Activated naive CD8-positive, alpha-beta T cell treated with anti-CD3 and anti-CD28 coated beads, Interleukin-2, amount 50 U/mL, for 24 hours (primary cell): Measurements from ENCODE around the gene RASA2.
A peak's percentile ranks its signal among the peaks of the same experiment; 100 is the strongest.
"Not testable (repeated sequence)": the region's sequence is repeated elsewhere in the genome, so short reads cannot be mapped to it uniquely, and the experiment has no call there.

ENCODE experiments used
- ATAC-seq: fragments of 150-1000 bp; cut with Tn5 transposase; one replicate; pipeline ENCODE4 v1.10.0; 2021
- DNase-seq: peaks from one replicate; pipeline ENCODE4 v3.0.0; 2021
- H3K27ac Mint-ChIP-seq: one replicate; pipeline ENCODE4 v1.8.0; 2021; ENCODE audit warnings: mild to moderate bottlenecking, mixed read lengths
- H3K27me3 Mint-ChIP-seq: one replicate; pipeline ENCODE4 v1.8.0; 2021; ENCODE audit warnings: mixed read lengths
- H3K36me3 Mint-ChIP-seq: one replicate; pipeline ENCODE4 v1.8.0; 2021; ENCODE audit warnings: low read depth, mixed read lengths
- H3K4me1 Mint-ChIP-seq: one replicate; pipeline ENCODE4 v1.8.0; 2021; ENCODE audit warnings: mixed read lengths
- H3K4me3 Mint-ChIP-seq: one replicate; pipeline ENCODE4 v1.8.0; 2021; ENCODE audit warnings: mild to moderate bottlenecking, moderate library complexity, mixed read lengths
- H3K9me3 Mint-ChIP-seq: one replicate; pipeline ENCODE4 v1.8.0; 2021; ENCODE audit warnings: mixed read lengths

RASA2 gene

DNA sequence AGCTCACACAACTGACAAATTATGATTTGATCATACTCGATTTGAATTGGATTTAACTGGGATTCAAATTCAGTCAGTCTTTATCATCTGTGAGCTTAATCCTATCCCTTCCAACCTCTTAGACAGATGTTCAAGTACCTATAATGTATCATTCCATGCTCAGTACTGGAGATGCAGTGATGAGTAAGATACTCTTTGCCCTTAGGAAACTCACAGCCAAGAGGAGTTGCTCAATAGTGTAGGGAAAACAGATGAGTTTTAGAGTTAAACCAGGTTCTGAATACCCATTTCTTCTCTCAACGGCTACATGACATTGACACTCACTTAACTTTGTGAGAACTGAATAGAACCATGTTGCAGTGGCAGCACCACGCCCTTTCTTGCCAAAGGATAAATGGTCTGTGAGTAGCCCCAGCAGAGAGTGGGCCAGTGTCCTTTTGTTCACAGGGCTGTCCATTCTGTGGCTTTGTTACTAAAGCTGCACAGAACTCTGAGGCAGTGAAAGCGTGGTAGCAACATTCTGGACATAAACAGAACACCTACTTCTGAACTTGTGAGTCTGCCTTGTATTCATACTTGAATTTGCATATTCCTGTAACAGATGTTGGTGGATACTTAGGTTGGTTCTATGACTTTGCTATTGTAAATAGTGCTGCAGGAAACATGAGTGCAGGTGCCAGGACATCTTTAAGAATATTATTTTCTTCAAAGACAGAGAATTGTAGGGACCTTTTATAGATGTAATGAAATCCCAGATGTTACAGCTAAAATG lies 91.6 kb downstream of the RASA2 start:
- H3K27ac Mint-ChIP-seq: no peak overlapping the region
- no peaks in the 10 kb centered on the region for H3K9me3 Mint-ChIP-seq
- DNase-seq: no peak
- no peaks in the 10 kb centered on the region for H3K27me3 Mint-ChIP-seq
- no peak overlapping the region for H3K4me3 Mint-ChIP-seq
- ATAC-seq: no peak
- peaks cover 40% of the 10 kb centered on the region for H3K36me3 Mint-ChIP-seq
- peaks cover 12% of the 10 kb centered on the region for H3K4me1 Mint-ChIP-seq

DNA sequence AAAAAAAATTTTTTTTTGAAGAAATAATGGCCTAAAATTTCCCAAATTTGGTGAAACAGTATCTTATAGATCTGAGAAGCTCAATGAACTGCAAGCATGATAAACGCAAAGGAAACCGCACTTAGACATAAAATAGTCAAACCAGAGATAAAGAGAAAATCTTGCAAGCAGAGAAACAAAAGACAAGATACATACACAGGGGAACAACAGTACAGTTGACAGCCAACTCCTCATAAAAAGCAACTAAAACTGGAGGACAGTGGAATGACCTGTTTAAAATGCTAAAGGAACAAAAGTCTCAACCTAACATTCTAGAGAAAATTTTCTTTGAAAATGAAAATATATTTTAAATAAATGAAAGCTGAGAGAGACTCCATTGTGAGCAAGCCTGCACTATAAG lies 107.5 kb downstream of the RASA2 start:
- Mint-ChIP-seq H3K27ac (no peak overlapping the region), H3K4me1 (peaks cover 4% of the 10 kb centered on the region), H3K4me3 (no peak overlapping the region), H3K27me3 (no peaks in the 10 kb centered on the region), H3K36me3 (peaks cover 78% of the 10 kb centered on the region), H3K9me3 (no peaks in the 10 kb centered on the region)
- ATAC-seq (no peak), DNase-seq (no peak)

DNA sequence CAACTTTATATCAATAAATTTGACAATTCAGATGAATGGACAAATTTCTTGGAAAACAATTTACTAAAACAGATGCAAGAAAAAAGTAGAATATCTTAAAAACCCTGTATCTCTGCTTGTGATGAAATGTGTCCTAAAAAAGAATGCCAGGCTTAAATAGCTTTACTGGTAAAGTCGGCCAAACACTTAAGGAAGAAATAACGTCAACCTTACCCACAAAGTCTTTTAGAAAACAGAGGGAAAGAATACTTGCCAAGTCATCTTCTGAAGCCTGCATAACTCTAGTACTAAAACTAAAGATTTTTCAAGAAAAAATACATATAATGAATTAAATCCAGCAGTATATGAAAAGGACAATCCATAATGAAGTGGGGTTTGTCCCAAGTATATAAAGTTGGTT lies 111.1 kb downstream of the RASA2 start:
- no peaks in the 10 kb centered on the region for H3K27me3 Mint-ChIP-seq
- DNase-seq (no peak), ATAC-seq (no peak)
- H3K4me3 Mint-ChIP-seq: no peak overlapping the region
- H3K4me1 Mint-ChIP-seq: no peaks in the 10 kb centered on the region
- H3K36me3 Mint-ChIP-seq: peaks cover 73% of the 10 kb centered on the region
- H3K27ac Mint-ChIP-seq: no peak overlapping the region
- H3K9me3 Mint-ChIP-seq: peaks cover 5% of the 10 kb centered on the region

GRCh38 chr3:141600331-141600730 lies 113.5 kb downstream of the RASA2 start:
- Mint-ChIP-seq H3K27ac (no peak overlapping the region), H3K4me1 (no peaks in the 10 kb centered on the region), H3K27me3 (no peaks in the 10 kb centered on the region), H3K36me3 (peaks cover 57% of the 10 kb centered on the region), H3K9me3 (peaks cover 5% of the 10 kb centered on the region), H3K4me3 (no peak overlapping the region)
- DNase-seq: no peak
- ATAC-seq: no peak

- Mint-ChIP-seq H3K4me3 (no peak overlapping the region), H3K27ac (no peak overlapping the region), H3K36me3 (peaks cover 38% of the 10 kb centered on the region), H3K9me3 (peaks cover 5% of the 10 kb centered on the region), H3K4me1 (no peaks in the 10 kb centered on the region), H3K27me3 (no peaks in the 10 kb centered on the region)
- ATAC-seq (no peak), DNase-seq (no peak)
Measured at GRCh38 chr3:141602706-141603105, 115.9 kb downstream of the RASA2 start.

- Mint-ChIP-seq H3K36me3 (peaks cover 43% of the 10 kb centered on the region), H3K27me3 (no peaks in the 10 kb centered on the region), H3K9me3 (peaks cover 5% of the 10 kb centered on the region), H3K27ac (no peak overlapping the region), H3K4me3 (no peak overlapping the region), H3K4me1 (no peaks in the 10 kb centered on the region)
- DNase-seq (no peak), ATAC-seq (no peak)
Measured at GRCh38 chr3:141603473-141604035, 116.7 kb downstream of the RASA2 start.

DNA sequence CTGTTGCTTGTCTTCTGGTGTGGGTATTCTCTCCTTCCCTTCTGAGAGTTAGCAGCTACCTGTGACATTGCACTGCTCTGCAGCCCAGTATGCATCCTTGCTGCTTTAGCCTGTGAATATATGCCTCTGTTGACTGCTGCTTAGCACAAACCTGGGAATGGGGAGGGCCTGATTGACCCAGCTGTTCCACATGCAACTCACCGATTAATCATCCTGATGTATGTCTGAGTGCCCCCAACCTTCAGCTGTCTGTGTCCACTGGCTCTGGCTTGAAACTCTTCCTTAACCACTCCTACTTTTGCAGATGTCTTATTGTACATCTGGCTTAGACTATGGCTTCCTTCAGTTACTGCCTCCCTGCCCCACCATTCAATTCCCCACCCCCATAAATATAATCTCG lies 119.1 kb downstream of the RASA2 start:
- H3K4me3 Mint-ChIP-seq: no peak overlapping the region
- H3K4me1 Mint-ChIP-seq: no peaks in the 10 kb centered on the region
- peak overlapping the region; percentile 64 for H3K27ac Mint-ChIP-seq
- no peaks in the 10 kb centered on the region for H3K27me3 Mint-ChIP-seq
- no peak for DNase-seq
- peaks cover under 1% of the 10 kb centered on the region for H3K9me3 Mint-ChIP-seq
- H3K36me3 Mint-ChIP-seq: peaks cover 32% of the 10 kb centered on the region
- ATAC-seq: no peak

DNA sequence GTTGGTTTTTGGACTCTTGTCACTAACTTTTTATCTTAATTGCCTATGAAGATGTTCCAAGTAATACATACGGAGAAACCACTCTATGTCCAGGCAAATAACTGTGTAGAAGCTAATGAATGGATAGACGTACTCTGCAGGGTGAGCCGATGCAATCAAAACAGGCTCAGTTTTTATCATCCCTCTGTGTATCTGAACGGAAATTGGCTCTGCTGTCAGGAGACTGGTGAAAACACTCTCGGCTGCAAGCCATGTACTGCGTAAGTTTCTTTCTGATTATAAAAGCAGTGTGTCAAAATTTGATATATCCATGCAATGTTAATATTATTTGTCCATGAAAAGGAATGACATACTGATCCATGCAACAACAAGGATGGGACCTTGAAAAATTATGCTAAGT lies 121.6 kb downstream of the RASA2 start:
- no peak for DNase-seq
- Mint-ChIP-seq H3K36me3 (peaks cover 35% of the 10 kb centered on the region), H3K9me3 (no peaks in the 10 kb centered on the region), H3K4me1 (no peaks in the 10 kb centered on the region), H3K27me3 (no peaks in the 10 kb centered on the region), H3K4me3 (no peak overlapping the region), H3K27ac (no peak overlapping the region)
- no peak for ATAC-seq

DNA sequence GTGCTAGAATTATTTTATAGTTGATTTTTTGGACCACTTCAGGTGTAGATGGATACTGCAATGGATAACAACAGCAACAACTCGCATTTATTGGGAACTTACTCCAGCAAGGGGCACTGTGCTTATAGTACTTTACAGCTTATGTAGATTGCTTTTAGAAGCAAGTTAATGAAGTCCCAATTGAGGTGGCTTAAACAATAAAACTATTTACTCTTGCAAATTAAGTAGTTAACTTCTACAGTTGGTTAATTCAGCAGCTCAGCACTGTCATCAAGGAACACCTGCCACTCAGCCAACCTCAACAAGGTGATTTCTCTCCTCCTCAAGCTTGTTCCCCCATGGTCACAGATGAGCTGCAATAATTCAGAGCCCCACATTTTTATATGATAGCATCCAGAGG lies 124.1 kb downstream of the RASA2 start:
- no peak overlapping the region for H3K4me3 Mint-ChIP-seq
- peak overlapping the region; percentile 26 for H3K27ac Mint-ChIP-seq
- H3K36me3 Mint-ChIP-seq: peaks cover 33% of the 10 kb centered on the region
- H3K4me1 Mint-ChIP-seq: no peaks in the 10 kb centered on the region
- ATAC-seq (no peak), DNase-seq (no peak)
- H3K9me3 Mint-ChIP-seq: no peaks in the 10 kb centered on the region
- no peaks in the 10 kb centered on the region for H3K27me3 Mint-ChIP-seq

DNA sequence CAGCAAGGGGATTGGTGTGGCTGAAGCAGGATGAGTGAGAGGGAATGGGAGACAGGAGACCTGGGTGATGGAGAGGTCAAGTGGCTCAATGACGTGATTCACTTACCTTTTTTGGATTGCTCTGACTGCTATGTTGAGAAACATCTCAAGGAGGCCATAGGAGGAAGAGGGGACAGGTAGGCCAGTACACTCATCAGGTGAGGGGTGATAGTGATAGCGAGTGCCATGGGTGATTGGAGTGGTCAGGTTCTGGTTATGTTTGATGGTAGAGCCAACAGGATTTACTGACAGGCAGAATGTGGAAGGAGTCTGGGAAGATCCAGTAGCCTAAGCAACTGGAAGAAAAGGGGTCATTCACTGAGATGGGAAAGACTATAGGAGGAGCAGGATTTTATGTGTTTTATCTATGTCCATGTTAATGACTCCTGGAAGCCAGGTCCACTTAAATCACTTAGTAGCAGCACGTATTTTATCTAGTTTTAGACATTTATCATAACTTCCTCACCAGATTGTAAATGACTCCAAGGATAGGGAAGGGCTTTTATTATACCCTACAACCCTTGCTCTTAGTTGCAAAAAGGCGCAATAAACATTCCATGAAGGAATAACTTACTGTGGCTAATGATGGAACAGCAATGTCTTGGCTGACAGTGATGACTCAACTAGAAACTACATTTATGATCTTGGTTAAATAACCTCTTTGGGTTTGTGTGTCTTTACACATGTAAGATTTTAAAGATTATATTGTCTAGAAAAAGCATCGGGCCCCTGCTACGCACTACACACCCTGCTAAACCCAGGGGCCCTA lies 131.5 kb downstream of the RASA2 start:
- Mint-ChIP-seq H3K4me3 (no peak overlapping the region), H3K9me3 (no peaks in the 10 kb centered on the region), H3K27me3 (no peaks in the 10 kb centered on the region), H3K4me1 (no peaks in the 10 kb centered on the region), H3K27ac (no peak overlapping the region), H3K36me3 (peaks cover 15% of the 10 kb centered on the region)
- DNase-seq (no peak), ATAC-seq (no peak)

- no peak for ATAC-seq
- Mint-ChIP-seq H3K9me3 (no peaks in the 10 kb centered on the region), H3K4me1 (no peaks in the 10 kb centered on the region), H3K4me3 (no peak overlapping the region), H3K27me3 (no peaks in the 10 kb centered on the region), H3K36me3 (peaks cover 15% of the 10 kb centered on the region), H3K27ac (no peak overlapping the region)
- no peak for DNase-seq
Measured at GRCh38 chr3:141618938-141619337, 132.1 kb downstream of the RASA2 start.

DNA sequence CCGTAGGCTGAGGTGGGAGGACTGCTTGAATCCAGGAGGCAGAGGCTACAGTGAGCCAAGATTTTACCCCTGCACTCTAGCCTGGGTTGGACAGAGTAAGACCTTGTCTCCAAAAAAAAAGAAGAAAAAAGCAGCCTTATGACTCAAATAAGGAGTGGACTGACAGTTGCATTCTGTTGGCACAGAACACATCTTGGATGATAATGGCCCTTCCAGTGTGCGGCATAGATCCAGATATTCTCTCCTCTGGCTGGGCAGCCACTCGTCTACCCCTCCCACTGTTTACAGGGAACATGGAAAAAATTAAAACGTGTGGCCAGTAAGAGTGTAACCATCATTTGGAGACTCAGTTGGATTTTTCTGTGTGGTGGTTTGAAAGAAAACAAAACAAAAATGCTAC lies 132.6 kb downstream of the RASA2 start:
- no peaks in the 10 kb centered on the region for H3K27me3 Mint-ChIP-seq
- ATAC-seq (no peak), DNase-seq (no peak)
- H3K4me3 Mint-ChIP-seq: no peak overlapping the region
- no peaks in the 10 kb centered on the region for H3K4me1 Mint-ChIP-seq
- H3K36me3 Mint-ChIP-seq: peaks cover 14% of the 10 kb centered on the region
- H3K27ac Mint-ChIP-seq: no peak overlapping the region
- H3K9me3 Mint-ChIP-seq: no peaks in the 10 kb centered on the region

- no peak for DNase-seq
- peaks cover 8% of the 10 kb centered on the region for H3K9me3 Mint-ChIP-seq
- ATAC-seq: no peak
- H3K27ac Mint-ChIP-seq: no peak overlapping the region
- H3K4me3 Mint-ChIP-seq: no peak overlapping the region
- no peaks in the 10 kb centered on the region for H3K27me3 Mint-ChIP-seq
- H3K36me3 Mint-ChIP-seq: no peaks in the 10 kb centered on the region
- no peaks in the 10 kb centered on the region for H3K4me1 Mint-ChIP-seq
Measured at GRCh38 chr3:141623691-141624090, 136.9 kb downstream of the RASA2 start.

DNA sequence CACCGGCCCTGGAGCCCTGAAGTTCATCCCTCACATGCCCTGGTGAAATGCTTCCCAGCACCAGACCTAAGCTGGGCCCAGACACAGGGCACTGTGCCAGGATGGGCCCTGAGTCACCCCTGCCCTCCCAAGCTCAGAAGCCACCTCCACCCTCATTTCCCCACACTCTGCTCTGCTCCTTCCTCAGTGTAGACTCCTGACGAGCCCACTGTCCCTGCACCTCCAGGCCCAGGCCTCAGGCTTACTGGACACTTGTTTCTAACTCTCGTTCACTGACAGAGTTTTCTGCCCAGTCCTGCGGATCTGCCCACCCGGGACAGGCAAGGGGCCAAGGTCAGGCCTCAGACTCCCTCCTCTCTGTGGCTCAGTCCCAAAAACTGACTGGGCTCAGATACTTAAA lies 138.7 kb downstream of the RASA2 start:
- Mint-ChIP-seq H3K4me1 (no peaks in the 10 kb centered on the region), H3K4me3 (no peak overlapping the region), H3K27me3 (no peaks in the 10 kb centered on the region), H3K27ac (no peak overlapping the region), H3K36me3 (no peaks in the 10 kb centered on the region), H3K9me3 (peaks cover 13% of the 10 kb centered on the region)
- no peak for DNase-seq
- ATAC-seq: no peak

DNA sequence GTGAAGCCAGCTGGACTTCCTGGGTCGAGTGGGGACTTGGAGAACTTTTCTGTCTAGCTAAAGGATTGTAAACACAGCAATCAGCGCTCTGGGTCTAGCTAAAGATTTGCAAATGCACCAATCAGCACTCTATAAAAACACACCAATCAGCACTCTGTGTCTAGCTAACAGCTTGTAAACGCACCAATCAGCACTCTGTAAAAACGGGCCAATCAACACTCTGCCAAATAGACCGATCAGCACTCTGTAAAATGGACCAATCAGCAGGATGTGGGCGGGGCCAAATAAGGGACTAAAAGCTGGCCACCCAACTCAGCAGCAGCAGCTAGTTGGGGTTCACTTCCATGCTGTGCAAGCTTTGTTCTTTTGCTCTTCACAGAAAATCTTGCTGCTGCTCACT lies 141.5 kb downstream of the RASA2 start:
- H3K4me3 Mint-ChIP-seq: not testable (repeated sequence)

More for the DNA sequence above, 141.5 kb downstream of the RASA2 start:
- not testable (repeated sequence) for H3K27ac Mint-ChIP-seq, ATAC-seq, DNase-seq, H3K27me3 Mint-ChIP-seq, H3K36me3 Mint-ChIP-seq, H3K4me1 Mint-ChIP-seq
- H3K9me3 Mint-ChIP-seq: peaks cover 13% of the 10 kb centered on the region
